Raji (cell line): Measurements from ENCODE around the gene BYSL.
A peak's percentile ranks its signal among the peaks of the same experiment; 100 is the strongest.

Experiments used
- POLR2A ChIP-seq: IDR thresholded peaks from 2 replicates; pipeline ENCODE4 v1.6.1; 2011; ENCODE audit warnings: low read depth, low read length, control low read depth; ENCODE audit not compliant: insufficient read depth

Gene BYSL

GRCh38 chr6:41958022-41958856, 36.9 kb downstream of the BYSL start:
- no peak for TF ChIP-seq POLR2A

DNA sequence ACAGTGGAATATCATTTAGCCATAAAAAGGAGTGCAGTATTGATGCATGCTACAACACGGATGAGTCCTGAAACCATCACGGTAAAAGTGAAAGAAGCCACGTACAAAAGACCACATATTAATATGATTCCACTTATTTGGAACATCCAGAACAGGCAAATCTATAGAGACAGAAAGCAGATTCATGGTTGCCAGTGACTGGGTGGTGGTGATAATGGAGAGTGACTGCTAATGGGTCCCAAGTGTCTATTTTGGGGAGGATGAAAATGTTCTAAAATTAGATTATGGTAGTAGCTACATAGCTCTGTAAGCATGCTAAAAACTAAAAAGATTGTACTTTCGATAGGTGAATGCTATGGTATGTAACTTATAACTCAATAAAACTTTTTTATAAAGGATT, 38.7 kb downstream of the BYSL start:
- TF ChIP-seq POLR2A, result no peak

DNA sequence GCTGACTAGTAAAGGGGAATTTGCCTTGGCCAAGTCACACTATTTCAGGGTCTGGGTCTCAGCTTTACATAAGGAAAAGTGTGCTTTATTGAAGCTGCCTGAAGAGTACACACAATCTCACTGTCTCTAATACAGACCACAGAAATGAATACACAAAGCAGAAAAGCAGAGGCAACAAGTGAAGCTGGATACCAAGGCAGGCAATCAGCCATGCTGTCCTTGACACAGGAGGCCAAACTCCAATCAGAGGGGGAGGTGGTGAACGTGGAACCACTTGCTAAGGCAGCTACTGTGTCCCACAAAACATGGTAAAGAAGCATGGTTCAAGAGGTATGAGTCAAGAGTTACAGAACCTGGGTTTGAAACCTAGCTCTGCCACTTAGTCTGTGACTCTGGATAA, 42.1 kb downstream of the BYSL start:
- no peak for TF ChIP-seq POLR2A

DNA sequence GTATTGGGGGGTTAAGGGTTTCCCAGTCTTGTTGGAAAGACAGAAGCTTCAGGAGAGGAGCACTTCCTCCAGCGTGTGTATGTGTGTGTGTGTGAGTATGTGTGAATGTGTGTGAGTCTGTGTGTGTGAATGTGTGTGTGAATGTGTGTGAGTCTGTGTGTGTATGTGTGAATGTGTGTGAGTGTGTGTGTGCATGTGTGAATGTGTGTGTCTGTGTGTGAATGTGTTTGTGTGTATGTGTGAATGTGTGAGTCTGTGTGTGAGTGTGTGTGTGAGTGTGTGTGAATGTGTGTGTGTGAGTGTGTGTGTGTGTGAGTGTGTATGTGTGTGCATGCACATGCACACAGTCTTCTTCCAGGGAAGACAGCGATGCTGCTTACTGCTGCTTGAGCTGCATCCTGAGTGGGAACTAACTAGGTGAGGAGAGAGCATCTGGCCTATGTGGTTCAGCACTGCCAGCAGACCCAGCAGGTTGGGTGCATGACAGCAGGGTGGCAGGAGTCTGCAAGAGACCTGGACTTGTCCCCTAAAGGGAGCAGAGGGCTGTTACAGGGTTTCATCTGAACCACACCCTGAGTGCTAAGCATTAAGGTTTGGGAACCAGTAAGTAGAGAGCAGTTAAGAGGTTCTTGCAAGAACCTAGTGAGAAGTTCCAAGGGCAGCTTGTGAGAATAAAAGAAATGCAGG, 43.0 kb downstream of the BYSL start:
- no peak for TF ChIP-seq POLR2A

DNA sequence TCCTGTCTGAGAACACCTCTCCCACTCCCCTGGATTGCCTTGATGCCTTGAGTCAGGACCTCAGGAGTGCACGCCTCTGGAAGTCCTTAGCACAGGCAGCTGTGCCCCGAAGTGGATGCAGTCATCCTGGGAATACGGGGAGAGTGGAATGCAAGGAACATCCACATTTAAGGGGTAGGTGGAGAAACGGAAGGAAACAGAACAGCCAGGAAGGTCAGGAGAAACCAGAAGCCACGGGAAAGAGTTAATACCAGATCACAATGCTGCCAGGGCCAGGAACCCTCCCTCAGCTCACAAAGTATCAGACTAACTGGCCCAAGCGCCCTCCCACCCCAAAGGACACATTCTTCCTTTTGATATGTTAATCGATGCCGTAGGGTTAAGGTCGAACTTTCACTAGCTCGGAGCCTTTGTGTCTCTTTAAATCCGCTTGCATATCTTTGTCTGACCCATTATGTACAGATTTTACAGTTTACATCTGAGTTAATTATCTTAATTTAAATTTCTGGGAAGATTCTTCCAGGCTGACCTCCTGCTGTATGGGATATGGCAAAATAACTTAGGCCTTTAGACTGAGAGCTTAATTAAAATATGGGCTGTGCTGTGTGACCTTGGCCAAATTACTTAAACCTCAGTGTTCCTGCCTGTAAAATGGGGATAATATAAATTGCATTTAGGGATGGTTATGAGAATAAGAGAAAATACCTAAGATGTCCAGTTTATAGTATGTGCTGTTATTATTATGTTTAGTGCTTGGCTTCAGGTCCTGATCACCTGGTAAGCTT, 44.3 kb downstream of the BYSL start:
- no peak for TF ChIP-seq POLR2A

GRCh38 chr6:41966214-41966920, 45.1 kb downstream of the BYSL start:
- no peak for TF ChIP-seq POLR2A

DNA sequence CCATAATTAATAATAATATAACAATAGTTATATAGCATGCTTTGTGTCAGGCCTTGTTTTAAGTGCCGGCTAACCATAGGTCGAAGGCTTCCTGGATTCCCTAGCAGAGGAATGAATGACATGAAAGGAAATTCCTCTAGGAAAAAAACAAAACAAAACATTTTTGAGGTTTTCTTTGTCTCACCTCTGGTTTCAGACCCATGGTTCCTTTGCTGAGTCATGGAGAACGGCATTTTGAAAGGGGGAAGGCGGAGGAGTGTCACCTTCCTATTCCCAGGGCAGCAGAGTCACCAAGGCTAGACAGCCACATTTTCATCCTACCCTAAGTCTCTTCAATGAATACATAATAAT, 45.6 kb downstream of the BYSL start:
- no peak for TF ChIP-seq POLR2A

DNA sequence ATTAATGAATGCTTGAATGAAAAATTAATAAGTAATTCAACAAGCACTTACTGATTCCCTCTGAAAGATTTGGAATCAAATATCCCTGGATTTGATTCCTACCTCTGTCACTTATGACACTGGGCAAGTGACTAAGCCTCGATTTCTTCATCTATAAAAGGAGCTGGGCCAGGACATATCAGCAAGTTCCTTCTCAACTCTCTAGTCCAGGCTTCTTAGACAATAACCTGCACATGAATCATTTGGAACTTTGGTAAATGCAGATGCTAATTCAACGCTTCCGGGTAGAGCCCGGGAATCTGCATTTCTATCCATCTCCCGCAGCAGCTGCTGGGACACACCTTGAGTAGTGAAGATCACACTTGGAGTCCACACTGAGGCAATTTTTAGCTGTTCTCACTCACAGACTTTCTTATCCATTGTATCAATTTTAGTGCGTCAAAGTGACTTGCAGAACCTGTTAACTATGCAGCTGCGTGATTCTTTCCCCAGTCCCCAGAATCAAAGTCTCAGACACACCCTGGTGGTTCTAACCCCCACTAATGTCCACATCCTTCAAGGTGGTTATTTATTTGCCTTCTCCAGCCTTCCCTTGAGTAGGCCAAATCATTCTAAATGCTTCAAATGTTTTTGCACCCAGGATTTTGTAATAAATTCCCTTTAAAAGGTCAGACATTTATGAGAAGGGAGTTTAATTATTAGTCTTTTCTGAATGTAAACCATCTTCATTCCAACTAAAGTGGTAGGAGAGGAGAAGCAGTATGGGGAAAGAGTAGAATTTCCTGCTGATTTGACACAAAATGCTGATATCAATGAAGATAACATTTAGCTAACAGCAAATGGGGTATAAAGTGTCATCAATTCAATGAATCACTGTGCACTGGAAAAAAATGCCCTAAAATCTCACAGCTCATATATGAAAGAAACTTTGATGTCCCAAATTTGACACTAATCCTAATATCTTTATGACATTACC, 46.3 kb downstream of the BYSL start:
- TF ChIP-seq POLR2A, result no peak

DNA sequence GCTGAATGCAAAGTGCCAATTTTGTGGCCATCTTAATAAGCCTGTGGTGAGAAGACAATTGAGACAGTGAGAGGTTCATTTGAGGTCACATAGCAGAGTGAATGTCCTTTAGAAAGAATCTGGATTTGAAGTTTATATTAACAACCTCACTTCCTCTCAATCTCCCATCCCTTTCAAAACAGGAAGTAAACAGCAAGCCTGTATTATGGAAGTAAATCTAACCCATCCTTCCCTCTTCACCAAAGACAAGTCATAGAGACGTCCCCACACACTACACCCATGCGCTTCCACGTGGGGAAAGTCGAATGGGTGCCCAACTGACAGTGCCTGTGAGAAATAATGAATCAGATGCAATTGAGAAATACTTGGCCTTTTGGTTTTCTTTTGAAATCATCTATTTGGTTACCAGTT, 49.1 kb downstream of the BYSL start:
- no peak for TF ChIP-seq POLR2A

DNA sequence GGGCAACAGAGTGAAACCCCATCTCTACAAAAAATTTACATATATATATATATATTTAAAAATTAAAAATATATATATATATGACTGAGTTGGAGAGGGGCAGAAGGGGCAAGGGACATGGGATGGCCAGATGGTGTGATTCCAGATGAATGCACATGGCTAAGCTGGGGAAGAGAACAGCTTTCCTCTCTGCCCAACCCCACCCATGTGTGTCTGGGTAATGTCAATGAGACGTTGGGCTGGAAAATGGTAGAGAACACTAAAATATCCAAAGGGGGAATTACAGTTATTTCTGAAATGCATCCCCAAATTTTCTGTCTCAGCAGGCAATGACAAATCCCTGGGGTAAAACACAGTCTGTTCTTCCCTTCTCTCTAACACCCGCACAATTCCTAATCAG, 51.5 kb downstream of the BYSL start:
- no peak for TF ChIP-seq POLR2A

GRCh38 chr6:41974281-41974825, 53.1 kb downstream of the BYSL start:
- TF ChIP-seq POLR2A, result 0 out of 2 replicates have a peak, but pooled peaks have one; percentile 37

DNA sequence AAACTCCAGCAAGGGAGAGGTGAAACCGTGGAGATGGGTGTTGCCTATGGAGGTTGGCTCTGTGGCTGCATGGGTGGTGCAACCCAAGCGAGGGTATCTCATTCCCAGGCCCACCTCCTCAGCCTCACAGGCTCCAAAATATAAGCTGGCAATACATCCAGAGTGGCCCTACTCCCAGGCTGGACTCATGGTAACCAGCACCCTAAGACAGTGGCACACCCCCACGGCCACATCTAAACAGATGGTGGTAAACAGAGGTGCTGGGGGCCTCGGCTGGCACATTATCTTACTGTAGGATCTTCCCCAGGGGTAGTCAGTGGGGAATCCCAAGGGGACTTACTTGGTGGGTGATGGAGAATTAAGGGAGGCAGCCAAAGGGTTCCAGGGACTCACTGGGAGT, 54.0 kb downstream of the BYSL start:
- no peak for TF ChIP-seq POLR2A

GRCh38 chr6:41976794-41977484, 55.6 kb downstream of the BYSL start:
- peak; percentile 47; the same call in 1 of the 2 replicates for TF ChIP-seq POLR2A
